MCF 10A (cell line): Measurements from ENCODE around the gene PDCD10. TPM values are rescaled to one million over a fixed set of nuclear protein-coding genes. Genes with fewer than 3 reads are reported as not detected.

Source experiments
- BruUV-seq: library from RNA; stranded (reverse); fragments of 400-500 nt; replicated peaks from 2 replicates; lab custom pipeline; 2021; lab: Mats Ljungman, UMichigan
- CTCF ChIA-PET: fragments of 300-600 bp; sonication (Branson Sonifier 250); formaldehyde crosslinking; extraction: SDS; loops from one replicate; lab custom pipeline; 2021; ENCODE audit warnings: antibody characterized with exemption, inconsistent platforms; lab: Yijun Ruan, JAX
- POLR2A ChIA-PET: fragments of 300-600, 350-650 bp; sonication (Branson Sonifier 250); formaldehyde crosslinking; extraction: SDS; loops from one replicate; lab custom pipeline; 2020; ENCODE audit warnings: antibody characterized with exemption, inconsistent platforms; lab: Yijun Ruan, JAX
- DNase-seq: peaks from one replicate; pipeline ENCODE4 v3.0.0-alpha.2; 2018; ENCODE audit not compliant: unreplicated experiment
- H3K27ac Mint-ChIP-seq: one replicate; pipeline ENCODE4 v1.8.0; 2022; ENCODE audit warnings: mild to moderate bottlenecking, low read depth, mixed read lengths; ENCODE audit not compliant: unreplicated experiment
- H3K27me3 Mint-ChIP-seq: one replicate; pipeline ENCODE4 v1.8.0; 2022; ENCODE audit warnings: mixed read lengths; ENCODE audit not compliant: insufficient read depth, unreplicated experiment
- H3K36me3 Mint-ChIP-seq: one replicate; pipeline ENCODE4 v1.8.0; 2022; ENCODE audit warnings: mild to moderate bottlenecking, moderate library complexity, mixed read lengths; ENCODE audit not compliant: insufficient read depth, unreplicated experiment
- H3K4me1 Mint-ChIP-seq: one replicate; pipeline ENCODE4 v1.8.0; 2022; ENCODE audit warnings: mixed read lengths; ENCODE audit not compliant: insufficient read depth, unreplicated experiment
- H3K4me3 Mint-ChIP-seq: one replicate; pipeline ENCODE4 v1.8.0; 2022; ENCODE audit warnings: mild to moderate bottlenecking, moderate library complexity, mixed read lengths; ENCODE audit not compliant: unreplicated experiment
- H3K9me3 Mint-ChIP-seq: one replicate; pipeline ENCODE4 v1.8.0; 2022; ENCODE audit warnings: mixed read lengths; ENCODE audit not compliant: unreplicated experiment
- intact Hi-C: fragments of 100-400 bp; cut with micrococcal nuclease; formaldehyde crosslinking; loops from 2 replicates; pipeline ENCODE4 v1.14.1; 2022
- total RNA-seq: library from RNA; stranded (reverse); gene quantifications from 2 replicates; pipeline ENCODE4 v1.2.3, GENCODE V29; 2022
- TF ChIP-seq, protein P1 (sequence below): fragments of 200-600 bp; IDR thresholded peaks from one replicate; pipeline ENCODE4 v1.8.0; 2022; ENCODE audit warnings: antibody characterized with exemption, mild to moderate bottlenecking; ENCODE audit not compliant: unreplicated experiment

Gene PDCD10
- total RNA-seq, 1 experiment from 2014 or later, result 63.3 TPM

DNA sequence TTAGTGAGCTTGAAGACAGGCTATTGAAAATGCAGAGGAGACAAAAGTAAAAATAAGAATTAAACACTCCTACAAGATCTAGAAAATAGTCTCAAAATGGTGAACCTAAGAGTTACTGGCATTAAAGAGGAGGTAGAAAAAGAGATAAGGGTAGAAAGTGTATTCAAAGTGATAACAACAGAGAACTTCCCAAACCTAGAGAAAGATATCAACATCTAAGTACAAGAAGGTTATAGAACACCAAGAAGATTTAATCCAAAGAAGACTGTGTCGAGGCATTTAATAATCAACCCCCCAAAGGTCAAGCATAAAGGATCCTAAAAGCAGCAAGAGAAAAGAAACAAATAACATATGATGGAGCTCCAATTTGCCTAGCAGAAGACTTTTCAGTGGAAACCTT lies 23.3 kb downstream of the PDCD10 start:
- Mint-ChIP-seq H3K36me3 (peaks cover 30% of the 10 kb centered on the region), H3K27ac (peak overlapping the region; percentile 52), H3K27me3 (no peaks in the 10 kb centered on the region), H3K9me3 (no peaks in the 10 kb centered on the region), H3K4me1 (peaks cover 29% of the 10 kb centered on the region), H3K4me3 (no peak overlapping the region)
- intact Hi-C loops, result no loop called here
- BruUV-seq, result no TSS peak
- CTCF ChIA-PET, result interaction anchor here (0.9 kb wide), 1 partner anchor 27 kb away, joined by 3 read pairs; no protein-coding TSS in a partner anchor
- DNase-seq, result no peak
- TF ChIP-seq, protein P1, sequence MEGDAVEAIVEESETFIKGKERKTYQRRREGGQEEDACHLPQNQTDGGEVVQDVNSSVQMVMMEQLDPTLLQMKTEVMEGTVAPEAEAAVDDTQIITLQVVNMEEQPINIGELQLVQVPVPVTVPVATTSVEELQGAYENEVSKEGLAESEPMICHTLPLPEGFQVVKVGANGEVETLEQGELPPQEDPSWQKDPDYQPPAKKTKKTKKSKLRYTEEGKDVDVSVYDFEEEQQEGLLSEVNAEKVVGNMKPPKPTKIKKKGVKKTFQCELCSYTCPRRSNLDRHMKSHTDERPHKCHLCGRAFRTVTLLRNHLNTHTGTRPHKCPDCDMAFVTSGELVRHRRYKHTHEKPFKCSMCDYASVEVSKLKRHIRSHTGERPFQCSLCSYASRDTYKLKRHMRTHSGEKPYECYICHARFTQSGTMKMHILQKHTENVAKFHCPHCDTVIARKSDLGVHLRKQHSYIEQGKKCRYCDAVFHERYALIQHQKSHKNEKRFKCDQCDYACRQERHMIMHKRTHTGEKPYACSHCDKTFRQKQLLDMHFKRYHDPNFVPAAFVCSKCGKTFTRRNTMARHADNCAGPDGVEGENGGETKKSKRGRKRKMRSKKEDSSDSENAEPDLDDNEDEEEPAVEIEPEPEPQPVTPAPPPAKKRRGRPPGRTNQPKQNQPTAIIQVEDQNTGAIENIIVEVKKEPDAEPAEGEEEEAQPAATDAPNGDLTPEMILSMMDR, result no peak
- POLR2A ChIA-PET, result interaction anchor here (0.6 kb wide), 1 partner anchor 65 kb away, joined by 3 read pairs; no protein-coding TSS in a partner anchor

DNA sequence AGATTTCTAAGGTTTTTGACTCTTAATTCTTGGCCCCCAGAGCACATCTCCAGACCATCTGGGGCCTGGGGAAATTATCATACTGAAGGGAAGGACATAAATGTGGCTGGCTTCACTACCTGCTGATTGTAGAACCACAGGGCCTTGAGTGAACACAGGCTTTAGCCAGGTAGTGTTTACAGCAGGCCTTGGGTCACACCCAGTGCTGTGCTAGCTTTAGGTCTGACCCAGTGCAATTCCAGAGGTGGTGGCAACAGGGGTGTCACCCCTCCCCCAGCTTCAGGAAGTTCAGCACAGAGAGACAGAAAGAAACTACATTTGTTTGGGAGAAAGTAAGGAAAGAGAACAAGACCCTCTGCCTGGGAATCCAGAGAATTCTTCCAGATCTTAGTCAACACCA lies 24.1 kb downstream of the PDCD10 start:
- Mint-ChIP-seq H3K27ac (peak overlapping the region; percentile 52), H3K36me3 (peaks cover 28% of the 10 kb centered on the region), H3K4me1 (peaks cover 30% of the 10 kb centered on the region), H3K9me3 (no peaks in the 10 kb centered on the region), H3K4me3 (no peak overlapping the region), H3K27me3 (no peaks in the 10 kb centered on the region)
- TF ChIP-seq, protein P1, result no peak
- intact Hi-C loops, result no loop called here
- ChIA-PET CTCF (no interaction called here), POLR2A (no interaction called here)
- DNase-seq, result no peak
- no TSS peak for BruUV-seq

DNA sequence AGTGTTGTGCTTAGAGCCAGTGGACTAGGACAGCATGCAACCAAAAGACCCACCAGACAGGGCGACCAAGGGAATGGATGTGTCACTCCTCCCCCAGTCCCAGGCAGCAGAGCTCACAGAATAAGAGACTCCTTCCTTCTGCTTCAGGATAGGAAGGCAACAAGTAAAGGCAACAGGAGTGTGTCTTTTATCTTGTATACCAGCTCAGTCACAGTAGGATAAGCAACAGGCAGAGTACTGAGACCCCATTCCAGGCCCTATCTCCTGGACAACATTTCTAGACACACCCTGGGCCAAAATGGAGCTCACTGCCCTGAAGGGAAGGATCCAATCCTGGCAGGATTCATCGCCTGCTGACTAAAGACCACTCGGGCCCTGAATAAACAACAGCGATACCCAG lies 25.0 kb downstream of the PDCD10 start:
- no peaks in the 10 kb centered on the region for H3K9me3 Mint-ChIP-seq
- peaks cover 21% of the 10 kb centered on the region for H3K36me3 Mint-ChIP-seq
- peaks cover 25% of the 10 kb centered on the region for H3K4me1 Mint-ChIP-seq
- DNase-seq, result no peak
- H3K27me3 Mint-ChIP-seq, result no peaks in the 10 kb centered on the region
- intact Hi-C loops, result no loop called here
- POLR2A ChIA-PET, result no interaction called here
- no TSS peak for BruUV-seq
- CTCF ChIA-PET, result no interaction called here
- H3K4me3 Mint-ChIP-seq, result no peak overlapping the region
- TF ChIP-seq, protein P1, result no peak
- peak overlapping the region; percentile 52 for H3K27ac Mint-ChIP-seq

- no peak overlapping the region for H3K4me3 Mint-ChIP-seq
- peaks cover 28% of the 10 kb centered on the region for H3K36me3 Mint-ChIP-seq
- H3K27me3 Mint-ChIP-seq, result no peaks in the 10 kb centered on the region
- no peak overlapping the region for H3K27ac Mint-ChIP-seq
- H3K4me1 Mint-ChIP-seq, result peaks cover 7% of the 10 kb centered on the region
- DNase-seq, result no peak
- TF ChIP-seq, protein P1, result no peak
- ChIA-PET POLR2A (no interaction called here), CTCF (interaction anchor here (1.0 kb wide), 1 partner anchor 12 kb away, joined by 3 read pairs; no protein-coding TSS in a partner anchor)
- H3K9me3 Mint-ChIP-seq, result no peaks in the 10 kb centered on the region
- intact Hi-C loops, result no loop called here
- no TSS peak for BruUV-seq
These were observed 28.9 kb downstream of the PDCD10 start for GRCh38 chr3:167705840-167706239.
